ENCODE measurements around the gene PRKN. TPM values are rescaled to one million over a fixed set of nuclear protein-coding genes. Genes with fewer than 3 reads are reported as not detected.

Gene PRKN
- total RNA-seq, 1 experiment from 2014 or later: 0.34 TPM

- no peaks in the 10 kb centered on the region for H3K9me3 Mint-ChIP-seq (ENCODE audit: unreplicated experiment)
- TF ChIP-seq CTCF (IDR thresholded peaks at IDR 0.05; ENCODE audit: insufficient read depth in 1 of 2, low read depth in 1 of 2, low read length in 1 of 2, severe bottlenecking in 1 of 2, unreplicated experiment in 1 of 2): no peak
- Histone ChIP-seq H3K4me1 (no peaks in the 10 kb centered on the region), H3K36me3 (ENCODE audit: control insufficient read depth, insufficient read depth, low read length) (no peaks in the 10 kb centered on the region), H3K27me3 (replicated peaks; ENCODE audit: control insufficient read depth, insufficient read depth, low read length) (no peaks in the 10 kb centered on the region), H3K4me3 (ENCODE audit: low read depth, low read length) (no peak overlapping the region), H3K9me3 (0 out of 2 replicates have a peak, but pooled peaks cover 3% of the 10 kb centered on the region)
- no peak for DNase-seq
- H3K4me3 Mint-ChIP-seq (ENCODE audit: unreplicated experiment): no peak overlapping the region
- ChIA-PET POLR2A (no interaction called here), CTCF (no interaction called here)
- no peaks in the 10 kb centered on the region for H3K4me1 Mint-ChIP-seq (ENCODE audit: low read depth, unreplicated experiment)
- H3K27ac Mint-ChIP-seq (ENCODE audit: unreplicated experiment): no peak overlapping the region
- no peaks in the 10 kb centered on the region for H3K27me3 Mint-ChIP-seq (ENCODE audit: insufficient read depth, unreplicated experiment)
- no TSS peak for BruUV-seq (replicated peaks)
- intact Hi-C loops (cut with micrococcal nuclease; ENCODE audit: unreplicated experiment): no loop called here
- no peaks in the 10 kb centered on the region for H3K36me3 Mint-ChIP-seq (ENCODE audit: insufficient read depth, unreplicated experiment)
These were observed 1162.6 kb downstream of the PRKN start for GRCh38 chr6:161564952-161565351.

GRCh38 chr6:161561908-161562307 is 1165.7 kb downstream of the PRKN start:
- H3K4me3 Mint-ChIP-seq (ENCODE audit: unreplicated experiment): no peak overlapping the region
- TF ChIP-seq CTCF (IDR thresholded peaks at IDR 0.05; ENCODE audit: insufficient read depth in 1 of 2, low read depth in 1 of 2, low read length in 1 of 2, severe bottlenecking in 1 of 2, unreplicated experiment in 1 of 2): no peak
- no TSS peak for BruUV-seq (replicated peaks)

GRCh38 chr6:161557333-161558107 is 1170.0 kb downstream of the PRKN start:
- BruUV-seq (replicated peaks): no TSS peak
- H3K4me3 ChIP-seq (ENCODE audit: low read depth, low read length): no peak overlapping the region
- no peaks in the 10 kb centered on the region for H3K4me1 Mint-ChIP-seq (ENCODE audit: low read depth, unreplicated experiment)
- H3K36me3 Mint-ChIP-seq (ENCODE audit: insufficient read depth, unreplicated experiment): no peaks in the 10 kb centered on the region
- CTCF ChIA-PET: no interaction called here
- POLR2A ChIA-PET: no interaction called here
- no peaks in the 10 kb centered on the region for H3K36me3 ChIP-seq (ENCODE audit: control insufficient read depth, insufficient read depth, low read length)
- intact Hi-C loops (cut with micrococcal nuclease; ENCODE audit: unreplicated experiment): no loop called here
- H3K27me3 Mint-ChIP-seq (ENCODE audit: insufficient read depth, unreplicated experiment): no peaks in the 10 kb centered on the region
- no peak overlapping the region for H3K4me3 Mint-ChIP-seq (ENCODE audit: unreplicated experiment)
- no peak overlapping the region for H3K27ac Mint-ChIP-seq (ENCODE audit: unreplicated experiment)
- DNase-seq: no peak
- H3K9me3 Mint-ChIP-seq (ENCODE audit: unreplicated experiment): peaks cover 20% of the 10 kb centered on the region
- no peaks in the 10 kb centered on the region for H3K27me3 ChIP-seq (replicated peaks; ENCODE audit: control insufficient read depth, insufficient read depth, low read length)
- peaks cover 6% of the 10 kb centered on the region; the same call in 1 of the 2 replicates for H3K9me3 ChIP-seq
- TF ChIP-seq CTCF (IDR thresholded peaks at IDR 0.05; ENCODE audit: insufficient read depth in 1 of 2, low read depth in 1 of 2, low read length in 1 of 2, severe bottlenecking in 1 of 2, unreplicated experiment in 1 of 2): no peak
- no peaks in the 10 kb centered on the region for H3K4me1 ChIP-seq

More at GRCh38 chr6:161561908-161562307, 1165.7 kb downstream of the PRKN start:
- CTCF ChIA-PET: no interaction called here
- Histone ChIP-seq H3K36me3 (ENCODE audit: control insufficient read depth, insufficient read depth, low read length) (no peaks in the 10 kb centered on the region), H3K4me3 (ENCODE audit: low read depth, low read length) (no peak overlapping the region), H3K9me3 (no peaks in the 10 kb centered on the region), H3K4me1 (no peaks in the 10 kb centered on the region), H3K27me3 (replicated peaks; ENCODE audit: control insufficient read depth, insufficient read depth, low read length) (no peaks in the 10 kb centered on the region)
- H3K9me3 Mint-ChIP-seq (ENCODE audit: unreplicated experiment): no peaks in the 10 kb centered on the region
- peak in 1 of 2 experiments; percentile 35 for DNase-seq
- no peak overlapping the region for H3K27ac Mint-ChIP-seq (ENCODE audit: unreplicated experiment)
- no peaks in the 10 kb centered on the region for H3K36me3 Mint-ChIP-seq (ENCODE audit: insufficient read depth, unreplicated experiment)
- intact Hi-C loops (cut with micrococcal nuclease; ENCODE audit: unreplicated experiment): no loop called here
- no peaks in the 10 kb centered on the region for H3K4me1 Mint-ChIP-seq (ENCODE audit: low read depth, unreplicated experiment)
- POLR2A ChIA-PET: no interaction called here
- no peaks in the 10 kb centered on the region for H3K27me3 Mint-ChIP-seq (ENCODE audit: insufficient read depth, unreplicated experiment)
